ENCODE results near the gene TMEM19. TPM values are rescaled to one million over a fixed set of nuclear protein-coding genes. Genes with fewer than 3 reads are reported as not detected.

Gene TMEM19
- total and polyA plus RNA-seq, 2 of the 8 experiments (the other 6 are each of a cell fraction or from before 2014, with no cell fraction given), result 12.6 to 19.1 TPM

GRCh38 chr12:71719647-71720370 is 33.9 kb downstream of the TMEM19 start (continued):
- TF ChIP-seq CHD2 (IDR thresholded peaks at IDR 0.05; ENCODE audit: low read length), result no peak
- no peak for TF ChIP-seq EGR1 (IDR thresholded peaks at IDR 0.05; ENCODE audit: borderline replicate concordance, low read depth, low read length)
- no peak for TF ChIP-seq SIX5 (IDR thresholded peaks at IDR 0.05; ENCODE audit: low read depth, low read length)
- no peak for TF ChIP-seq POU5F1 (IDR thresholded peaks at IDR 0.05; ENCODE audit: low read depth, low read length)
- no peak for TF ChIP-seq SAP30 (IDR thresholded peaks at IDR 0.05; ENCODE audit: insufficient read depth, insufficient replicate concordance, low read length)
- TF ChIP-seq KDM1A (IDR thresholded peaks at IDR 0.05; ENCODE audit: borderline replicate concordance, low read length), result no peak
- no peak for TF ChIP-seq ASH2L (IDR thresholded peaks at IDR 0.05; ENCODE audit: low read length)
- no peak for TF ChIP-seq TCF12 (IDR thresholded peaks at IDR 0.05; ENCODE audit: low read depth, low read length)

All from H1 (cell line).